Measurements from ENCODE around the gene NT5C3A. TPM values are rescaled to one million over a fixed set of nuclear protein-coding genes. Genes with fewer than 3 reads are reported as not detected.

NT5C3A gene
- total and polyA plus RNA-seq, 9 of the 15 experiments (the other 6 are each of a cell fraction or from before 2014, with no cell fraction given), result 18.6 to 60.1 (median 40.0) TPM

DNA sequence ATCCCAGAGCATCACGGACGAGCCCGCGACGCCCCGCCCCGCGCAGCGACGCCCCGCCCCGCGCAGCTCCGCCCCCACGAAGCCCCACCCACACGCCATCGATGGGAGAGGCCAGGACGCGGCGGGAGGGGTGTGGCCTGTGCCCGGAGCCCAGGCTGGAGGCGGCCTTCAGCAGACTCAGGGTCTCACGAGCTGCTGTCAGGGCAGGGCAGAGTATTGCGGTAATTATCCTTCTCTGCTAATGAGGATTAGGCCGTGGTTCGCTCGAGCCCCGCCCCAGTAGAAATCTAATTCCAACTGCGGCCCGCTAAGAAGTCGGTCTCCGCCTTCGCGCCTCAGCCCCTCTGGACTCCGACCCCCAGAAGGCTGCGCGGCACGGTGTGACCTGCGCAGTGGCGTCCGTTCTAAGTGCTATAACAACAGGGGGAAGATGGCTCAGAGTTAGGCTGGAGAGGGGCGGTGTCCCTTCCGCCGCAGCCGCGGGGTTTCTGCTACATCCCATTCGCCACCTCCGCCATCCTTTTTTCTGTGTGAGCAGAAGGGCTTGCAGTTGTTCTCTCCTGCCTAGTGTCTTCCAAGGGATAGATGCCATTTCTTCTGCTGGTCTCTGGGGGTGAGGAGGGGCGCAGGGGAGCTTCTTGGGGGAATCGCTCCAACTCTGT is 337 bp upstream of the NT5C3A start (continued):
- TF ChIP-seq AFF4 (CRISPR knock-in tag; IDR thresholded peaks at IDR 0.05) (peak; percentile 95), NR1H2 (CRISPR knock-in tag; IDR thresholded peaks at IDR 0.05) (no peak), EGR1 (conservative IDR thresholded peaks at IDR 0.05) (peak; percentile 78), RCOR1 (IDR thresholded peaks at IDR 0.05; ENCODE audit: borderline replicate concordance in 1 of 2, low read depth in 2 of 2, low read length in 2 of 2) (peak in 1 of 2 experiments; percentile 35; a peak in 1 of 4 replicates), CREBBP (IDR thresholded peaks at IDR 0.05; ENCODE audit: low read depth, low read length) (no peak), CCNT2 (IDR thresholded peaks at IDR 0.05; ENCODE audit: borderline replicate concordance, extremely low read depth, insufficient read length, low read depth, low read length) (peak; percentile 19), U2AF2 (optimal IDR thresholded peaks at IDR 0.05; ENCODE audit: low read depth, low read length) (no peak), PHF20 (IDR thresholded peaks at IDR 0.05; ENCODE audit: partially characterized antibody) (no peak), PYGO2 (tag; IDR thresholded peaks at IDR 0.05) (no peak), FOSL1 (tag; conservative IDR thresholded peaks at IDR 0.05) (peak; percentile 28; the same call in 1 of the 2 replicates), DEAF1 (CRISPR knock-in tag; IDR thresholded peaks at IDR 0.05) (no peak), ZBTB43 (CRISPR knock-in tag; IDR thresholded peaks at IDR 0.05) (no peak)
- TF ChIP-seq, protein P1, sequence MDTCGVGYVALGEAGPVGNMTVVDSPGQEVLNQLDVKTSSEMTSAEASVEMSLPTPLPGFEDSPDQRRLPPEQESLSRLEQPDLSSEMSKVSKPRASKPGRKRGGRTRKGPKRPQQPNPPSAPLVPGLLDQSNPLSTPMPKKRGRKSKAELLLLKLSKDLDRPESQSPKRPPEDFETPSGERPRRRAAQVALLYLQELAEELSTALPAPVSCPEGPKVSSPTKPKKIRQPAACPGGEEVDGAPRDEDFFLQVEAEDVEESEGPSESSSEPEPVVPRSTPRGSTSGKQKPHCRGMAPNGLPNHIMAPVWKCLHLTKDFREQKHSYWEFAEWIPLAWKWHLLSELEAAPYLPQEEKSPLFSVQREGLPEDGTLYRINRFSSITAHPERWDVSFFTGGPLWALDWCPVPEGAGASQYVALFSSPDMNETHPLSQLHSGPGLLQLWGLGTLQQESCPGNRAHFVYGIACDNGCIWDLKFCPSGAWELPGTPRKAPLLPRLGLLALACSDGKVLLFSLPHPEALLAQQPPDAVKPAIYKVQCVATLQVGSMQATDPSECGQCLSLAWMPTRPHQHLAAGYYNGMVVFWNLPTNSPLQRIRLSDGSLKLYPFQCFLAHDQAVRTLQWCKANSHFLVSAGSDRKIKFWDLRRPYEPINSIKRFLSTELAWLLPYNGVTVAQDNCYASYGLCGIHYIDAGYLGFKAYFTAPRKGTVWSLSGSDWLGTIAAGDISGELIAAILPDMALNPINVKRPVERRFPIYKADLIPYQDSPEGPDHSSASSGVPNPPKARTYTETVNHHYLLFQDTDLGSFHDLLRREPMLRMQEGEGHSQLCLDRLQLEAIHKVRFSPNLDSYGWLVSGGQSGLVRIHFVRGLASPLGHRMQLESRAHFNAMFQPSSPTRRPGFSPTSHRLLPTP (IDR thresholded peaks at IDR 0.05; ENCODE audit: borderline replicate concordance, extremely low read depth, insufficient read length), result no peak
